Neuronal stem cell (in vitro differentiated cells): ENCODE measurements around the gene RECK.

Experiments
- DNase-seq: peaks from one replicate; pipeline ENCODE4 v3.0.0-alpha.2; 2013; ENCODE audit warnings: low spot score
- H2AFZ ChIP-seq: one replicate; pipeline ENCODE4 v1.6.1; 2013; ENCODE audit warnings: mild to moderate bottlenecking, low read length, inconsistent platforms
- H2AK5ac ChIP-seq: 2 replicates; pipeline ENCODE4 v1.6.1; 2013; ENCODE audit warnings: low read depth, mild to moderate bottlenecking, inconsistent platforms, low read length, moderate library complexity, mixed read lengths
- H2BK120ac ChIP-seq: 2 replicates; pipeline ENCODE4 v1.6.1; 2013; ENCODE audit warnings: low read depth, mild to moderate bottlenecking, inconsistent platforms, low read length, moderate library complexity, mixed read lengths
- H2BK12ac ChIP-seq: one replicate; pipeline ENCODE4 v1.6.1; 2013; ENCODE audit warnings: low read length, inconsistent platforms
- H2BK15ac ChIP-seq: 2 replicates; pipeline ENCODE4 v1.6.1; 2013; ENCODE audit warnings: mild to moderate bottlenecking, low read length, inconsistent platforms, mixed read lengths
- H2BK5ac ChIP-seq: one replicate; pipeline ENCODE4 v1.6.1; 2013; ENCODE audit warnings: inconsistent platforms, mild to moderate bottlenecking, low read length, moderate library complexity
- H3K14ac ChIP-seq: one replicate; pipeline ENCODE4 v1.6.1; 2013; ENCODE audit warnings: low read length, inconsistent platforms
- H3K18ac ChIP-seq: 2 replicates; pipeline ENCODE4 v1.6.1; 2013; ENCODE audit warnings: low read length, inconsistent platforms
- H3K23ac ChIP-seq: 2 replicates; pipeline ENCODE4 v1.6.1; 2013; ENCODE audit warnings: low read depth, mild to moderate bottlenecking, mixed read lengths, low read length, inconsistent platforms; ENCODE audit not compliant: poor library complexity
- H3K27ac ChIP-seq: replicated peaks from 3 replicates; pipeline ENCODE4 v1.5.1; 2013; ENCODE audit warnings: low read length, inconsistent platforms
- H3K27me3 ChIP-seq, 3 experiments: 2 replicates each; pipeline ENCODE4 v1.6.1; 2013; ENCODE audit warnings: low read length in 3 of 3, mild to moderate bottlenecking in 2 of 3, inconsistent platforms in 1 of 3, low read depth in 1 of 3, mixed read lengths in 1 of 3, moderate library complexity in 1 of 3; ENCODE audit not compliant: control insufficient read depth in 3 of 3, insufficient read depth in 3 of 3
- H3K36me3 ChIP-seq, 2 donors: replicated peaks in 1 of 2; 2 replicates each; pipeline ENCODE4 v1.6.1; 2013; ENCODE audit warnings: low read length in 2 of 2; ENCODE audit not compliant: control insufficient read depth in 2 of 2, insufficient read depth in 2 of 2
- H3K4ac ChIP-seq: 2 replicates; pipeline ENCODE4 v1.6.1; 2013; ENCODE audit warnings: inconsistent platforms, mild to moderate bottlenecking, low read length, moderate library complexity
- H3K4me1 ChIP-seq, 2 donors: 1 replicate in 1 of 2; 2 replicates in 1 of 2; pipeline ENCODE4 v1.6.1; 2013; ENCODE audit warnings: low read length in 2 of 2, low read depth in 1 of 2; ENCODE audit not compliant: control insufficient read depth in 2 of 2, insufficient read depth in 1 of 2
- H3K4me2 ChIP-seq: one replicate; pipeline ENCODE4 v1.6.1; 2013; ENCODE audit warnings: mild to moderate bottlenecking, low read length, inconsistent platforms; ENCODE audit not compliant: insufficient read depth, poor library complexity, severe bottlenecking
- H3K4me3 ChIP-seq, 2 donors: 2 replicates each; pipeline ENCODE4 v1.5.1; 2013; ENCODE audit warnings: low read length in 2 of 2, mild to moderate bottlenecking in 2 of 2, inconsistent platforms in 1 of 2, moderate library complexity in 1 of 2
- H3K79me1 ChIP-seq: one replicate; pipeline ENCODE4 v1.6.1; 2013; ENCODE audit warnings: low read depth, mild to moderate bottlenecking, inconsistent platforms, low read length, moderate library complexity
- H3K9ac ChIP-seq: one replicate; pipeline ENCODE4 v1.6.1; 2013; ENCODE audit warnings: mild to moderate bottlenecking, low read depth, low read length, inconsistent platforms; ENCODE audit not compliant: poor library complexity
- H3K9me3 ChIP-seq, 2 donors: replicated peaks in 1 of 2; 2 replicates each; pipeline versions ENCODE3 to v1.6.1; 2013; ENCODE audit warnings: low read length in 2 of 2, mild to moderate bottlenecking in 2 of 2, inconsistent platforms in 1 of 2, low read depth in 1 of 2, mixed read lengths in 1 of 2, moderate library complexity in 1 of 2; ENCODE audit not compliant: control insufficient read depth in 2 of 2, insufficient read depth in 1 of 2
- H4K8ac ChIP-seq: one replicate; pipeline ENCODE4 v1.6.1; 2013; ENCODE audit warnings: low read depth, mild to moderate bottlenecking, inconsistent platforms, low read length, moderate library complexity
- H4K91ac ChIP-seq: one replicate; pipeline ENCODE4 v1.6.1; 2013; ENCODE audit warnings: low read length, low read depth, mild to moderate bottlenecking, inconsistent platforms; ENCODE audit not compliant: poor library complexity
- WGBS, 2 donors: extraction: QIAGEN DNeasy Blood & Tissue Kit; methylation state at CpG; one replicate each; pipeline ENCODE4 v1.1.7; 2013; ENCODE audit warnings: missing lambda C conversion rate in 2 of 2, mixed read lengths in 1 of 2; ENCODE audit not compliant: insufficient read length in 2 of 2, insufficient replicate concordance in 1 of 2; ENCODE audit errors: extremely low coverage in 2 of 2; 5-methylcytosine and 5-hydroxymethylcytosine counted together

The RECK gene

DNA sequence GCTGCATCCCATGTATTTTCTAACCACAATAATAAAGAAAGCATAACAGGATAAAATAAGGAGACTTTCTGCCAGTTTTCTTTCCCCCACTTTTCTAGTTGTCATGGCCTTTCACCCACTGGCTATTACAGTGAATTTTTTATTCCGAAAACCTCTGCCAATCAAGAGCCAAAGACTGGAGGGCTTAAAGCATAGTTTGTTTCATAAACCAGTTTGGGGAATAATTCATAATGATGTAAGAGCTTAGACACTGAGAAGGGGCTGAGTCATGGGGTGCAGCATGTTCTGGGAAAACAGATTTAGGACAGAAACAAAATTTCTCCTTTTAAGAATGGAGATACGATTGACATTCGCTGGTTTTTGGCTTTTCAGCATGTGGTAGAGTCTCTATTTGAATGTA lies 95.4 kb downstream of the RECK start:
- Histone ChIP-seq H3K23ac (no peak overlapping the region), H2BK120ac (no peak overlapping the region), H2BK12ac (no peak overlapping the region), H2AFZ (no peak overlapping the region), H2BK15ac (no peak overlapping the region), H4K91ac (no peak overlapping the region), H3K27ac (no peak overlapping the region), H3K79me1 (no peaks in the 10 kb centered on the region), H3K4me3 (no peak overlapping the region), H3K4ac (no peak overlapping the region), H3K14ac (no peak overlapping the region), H3K4me2 (no peak overlapping the region), H3K9me3 (no peaks in the 10 kb centered on the region), H4K8ac (no peak overlapping the region), H3K36me3 (no peaks in the 10 kb centered on the region), H2BK5ac (no peak overlapping the region), H2AK5ac (no peak overlapping the region), H3K27me3 (peaks cover 0 to 40% (median 19%) of the 10 kb centered on the region in 3 experiments), H3K18ac (no peak overlapping the region), H3K9ac (no peak overlapping the region), H3K4me1 (peaks cover 7 to 9% of the 10 kb centered on the region in 2 donors)
- no CpG with 5 or more reads among the region's 3 CpGs for WGBS, 2 donors
- DNase-seq: no peak

DNA sequence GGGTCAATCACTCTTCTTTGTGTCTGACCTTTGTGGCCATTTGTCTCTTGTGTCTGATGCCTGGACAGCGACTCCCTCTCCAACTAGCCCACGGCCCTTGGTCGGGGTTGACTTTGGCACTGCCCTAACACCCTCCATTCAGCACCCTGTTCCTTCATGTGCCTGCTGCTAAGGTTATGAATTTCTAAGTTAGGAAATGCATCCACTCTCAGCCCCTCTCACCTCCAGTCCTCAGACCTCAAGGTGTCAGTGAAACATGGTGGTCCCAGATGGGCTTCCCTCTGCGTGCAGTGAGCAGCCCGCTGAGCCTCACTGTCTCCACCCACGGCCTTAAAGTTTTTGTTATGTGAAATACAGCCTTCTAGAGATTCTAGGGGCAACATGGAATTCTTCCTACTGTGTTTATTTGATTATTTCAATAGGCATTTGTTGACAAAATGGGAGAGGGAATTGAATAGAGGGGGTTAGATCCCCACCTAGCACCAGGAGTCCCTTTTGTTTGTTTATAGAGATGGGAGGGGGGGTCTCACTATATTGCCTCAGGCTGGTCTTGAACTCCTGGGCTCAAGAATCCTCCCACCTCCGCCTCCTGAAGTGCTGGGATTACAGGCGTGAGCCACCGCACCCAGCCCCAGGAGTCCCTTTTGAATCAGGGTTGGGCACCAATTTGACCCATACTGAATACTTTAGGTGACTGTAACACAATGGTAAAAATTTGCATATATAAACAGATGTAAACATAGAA lies 98.2 kb downstream of the RECK start:
- Histone ChIP-seq H2AFZ (peak overlapping the region; percentile 22), H4K8ac (no peak overlapping the region), H3K9ac (no peak overlapping the region), H3K79me1 (no peaks in the 10 kb centered on the region), H2BK12ac (no peak overlapping the region), H2AK5ac (no peak overlapping the region), H3K4me1 (peaks cover 14 to 15% of the 10 kb centered on the region in 2 donors), H3K4me3 (peak overlapping the region in 1 of 2 donors; percentile 53), H3K27ac (no peak overlapping the region), H3K4me2 (no peak overlapping the region), H3K23ac (no peak overlapping the region), H2BK5ac (no peak overlapping the region), H3K4ac (no peak overlapping the region), H3K18ac (no peak overlapping the region), H3K27me3 (peaks cover 0 to 48% (median 24%) of the 10 kb centered on the region in 3 experiments), H4K91ac (no peak overlapping the region), H3K9me3 (no peaks in the 10 kb centered on the region), H3K14ac (no peak overlapping the region), H2BK15ac (no peak overlapping the region), H2BK120ac (no peak overlapping the region), H3K36me3 (no peaks in the 10 kb centered on the region)
- no peak for DNase-seq
- WGBS, 2 donors: no CpG with 5 or more reads among the region's 9 CpGs

DNA sequence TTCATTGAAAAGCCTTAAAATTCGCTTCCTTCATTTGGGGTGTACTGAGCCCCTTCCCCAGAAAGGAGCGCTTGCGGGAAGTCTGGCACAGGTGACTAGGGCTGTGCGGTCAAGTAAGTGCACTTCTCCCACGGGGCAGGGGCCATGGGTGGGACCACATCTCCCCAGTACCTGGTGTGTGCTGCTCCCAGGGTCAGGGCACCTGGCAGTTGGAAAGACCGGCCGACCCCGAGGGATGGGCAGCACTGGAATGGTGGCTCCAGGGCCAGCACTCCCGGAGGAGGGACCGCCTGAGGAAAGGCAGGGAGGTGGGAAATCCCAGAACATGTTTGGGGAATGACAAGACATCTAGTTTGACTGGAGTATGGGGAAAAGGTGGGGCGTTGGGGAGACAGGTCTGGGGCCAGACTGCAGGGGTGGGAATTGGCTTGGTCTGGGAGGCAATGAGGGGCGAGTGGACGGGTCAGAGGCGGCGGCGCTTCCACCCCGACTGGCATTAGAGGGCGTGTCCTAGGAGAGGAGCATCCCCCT lies 99.1 kb downstream of the RECK start:
- no peak overlapping the region for H2AK5ac ChIP-seq
- H2BK120ac ChIP-seq: no peak overlapping the region
- no peak overlapping the region for H3K14ac ChIP-seq
- H3K27me3 ChIP-seq: peaks cover 0 to 48% (median 24%) of the 10 kb centered on the region in 3 experiments
- H2BK5ac ChIP-seq: no peak overlapping the region
- no peaks in the 10 kb centered on the region for H3K79me1 ChIP-seq
- H3K36me3 ChIP-seq: no peaks in the 10 kb centered on the region
- H3K4me2 ChIP-seq: peak overlapping the region; percentile 83
- no peaks in the 10 kb centered on the region for H3K9me3 ChIP-seq
- H4K91ac ChIP-seq: no peak overlapping the region
- peak overlapping the region; percentile 53 to 91 for H3K4me3 ChIP-seq
- H3K9ac ChIP-seq: no peak overlapping the region
- H2AFZ ChIP-seq: peak overlapping the region; percentile 92
- H3K18ac ChIP-seq: peak overlapping the region; percentile 64
- no peak overlapping the region for H3K4ac ChIP-seq
- peak overlapping the region; percentile 22 for H3K23ac ChIP-seq
- H2BK15ac ChIP-seq: no peak overlapping the region
- H2BK12ac ChIP-seq: no peak overlapping the region
- H3K4me1 ChIP-seq: peaks cover 14 to 15% of the 10 kb centered on the region in 2 donors
- no peak for DNase-seq
- no peak overlapping the region for H4K8ac ChIP-seq
- no CpG with 5 or more reads among the region's 18 CpGs for WGBS, 2 donors
- H3K27ac ChIP-seq: no peak overlapping the region

DNA sequence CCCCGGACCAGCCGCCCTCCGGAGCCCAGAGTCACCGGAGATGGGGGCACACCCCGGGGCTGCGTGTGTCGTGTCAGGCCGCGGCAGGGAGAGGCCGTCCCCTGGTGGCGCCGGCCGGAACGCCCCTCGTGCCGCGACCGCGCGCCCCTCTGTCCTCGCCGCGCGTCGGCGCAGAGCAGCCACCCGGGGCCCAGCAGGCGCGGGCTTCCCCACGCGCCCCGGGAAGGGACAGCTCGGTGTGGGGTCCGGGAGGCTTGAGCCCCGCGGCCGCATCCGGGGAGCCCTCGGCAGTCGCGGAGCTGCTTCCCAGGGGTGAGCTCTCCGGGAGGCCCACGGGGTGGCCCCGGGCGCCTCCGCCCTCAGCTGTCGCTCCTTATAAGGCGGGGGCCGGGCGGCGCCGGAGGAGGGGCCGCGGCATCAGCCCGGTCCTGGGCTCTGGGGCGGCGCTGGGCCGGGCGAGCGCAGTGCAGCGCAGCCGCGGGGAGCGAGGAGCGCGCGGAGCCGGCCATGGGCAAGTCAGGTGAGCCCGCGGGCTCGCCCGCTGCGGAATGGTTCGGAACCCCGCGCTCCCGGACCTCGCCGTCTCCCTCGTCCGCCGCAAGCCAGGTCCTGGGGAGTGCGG lies 99.7 kb downstream of the RECK start, which contains the start of gene GLIPR2:
GLIPR2 (plus strand) TSS at position 462 of the 622 bp plus-strand sequence; CDS start at position 508, 46 bp downstream.
- H2AK5ac ChIP-seq: no peak within 1 kb of the TSS
- no peak within 1 kb of the TSS for H2BK15ac ChIP-seq
- H4K8ac ChIP-seq: no peak within 1 kb of the TSS
- H3K14ac ChIP-seq: no peak within 1 kb of the TSS
- peak within 1 kb of the TSS; percentile 85 for H3K18ac ChIP-seq
- H3K23ac ChIP-seq: peak within 1 kb of the TSS; percentile 22
- H2BK120ac ChIP-seq: no peak within 1 kb of the TSS
- no peaks in the 10 kb centered on the region for H3K79me1 ChIP-seq
- no peak within 1 kb of the TSS for H3K4ac ChIP-seq
- no peak within 1 kb of the TSS for H2BK12ac ChIP-seq
- H3K9me3 ChIP-seq: no peaks in the 10 kb centered on the region
- peak; percentile 54 for DNase-seq
- no CpG with 5 or more reads among the region's 83 CpGs for WGBS, 2 donors
- no peaks in the 10 kb centered on the region for H3K36me3 ChIP-seq
- peaks cover 14 to 15% of the 10 kb centered on the region in 2 donors for H3K4me1 ChIP-seq
- peak within 1 kb of the TSS; percentile 71 for H3K9ac ChIP-seq
- no peak within 1 kb of the TSS for H4K91ac ChIP-seq
- H2BK5ac ChIP-seq: no peak within 1 kb of the TSS
- peak within 1 kb of the TSS; percentile 92 for H2AFZ ChIP-seq
- peak within 1 kb of the TSS; percentile 83 for H3K4me2 ChIP-seq
- H3K27ac ChIP-seq: no peak within 1 kb of the TSS
- peaks cover 0 to 48% (median 24%) of the 10 kb centered on the region in 3 experiments for H3K27me3 ChIP-seq
- peak within 1 kb of the TSS; percentile 53 to 91 for H3K4me3 ChIP-seq
